Upper lobe of left lung (tissue), 4 donors: ENCODE measurements around the gene ARHGEF26.

Experiments
- EP300 ChIP-seq, 4 donors: sonication (generic); formaldehyde crosslinking; IDR thresholded peaks; one replicate each; pipeline ENCODE4 v1.5.1; 2017; ENCODE audit warnings: antibody characterized with exemption in 4 of 4, control low read depth in 2 of 4
- POLR2A ChIP-seq, 4 donors: fragments of 450-650 bp; IDR thresholded peaks; one replicate each; pipeline ENCODE4 v1.5.1; 2016 to 2017; ENCODE audit warnings: antibody characterized with exemption in 4 of 4, mild to moderate bottlenecking in 2 of 4
- TF ChIP-seq, protein P1 (sequence below), 6 experiments: fragments of 450-650 bp in 4 of 6; fragments of 200-600 bp in 2 of 6; sonication (generic) in 2 of 6; IDR thresholded peaks; one replicate each; pipeline ENCODE4 v1.5.1; 2016 to 2019; ENCODE audit warnings: antibody characterized with exemption in 6 of 6

DNA sequence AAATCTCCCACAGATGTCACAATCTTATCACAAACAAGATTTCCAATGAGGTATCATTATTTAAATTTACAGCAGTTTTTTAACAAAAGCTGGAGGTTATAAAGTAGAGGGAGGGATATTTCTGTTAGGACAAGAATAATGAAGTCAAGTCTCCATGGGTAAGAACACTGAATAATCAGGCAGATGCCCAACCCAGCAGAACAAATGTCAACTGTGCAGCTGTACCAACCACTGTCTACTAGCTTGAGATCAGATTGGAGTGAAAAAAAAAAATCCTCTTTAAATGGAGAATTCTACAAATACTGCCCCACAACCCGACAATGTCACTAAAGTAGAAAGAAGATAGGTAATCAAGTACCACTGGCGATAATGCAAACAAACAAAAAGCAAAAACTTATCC, 172.8 kb downstream of the ARHGEF26 start:
- TF ChIP-seq POLR2A (IDR thresholded peaks at IDR 0.05): no peak
- TF ChIP-seq, protein P1, sequence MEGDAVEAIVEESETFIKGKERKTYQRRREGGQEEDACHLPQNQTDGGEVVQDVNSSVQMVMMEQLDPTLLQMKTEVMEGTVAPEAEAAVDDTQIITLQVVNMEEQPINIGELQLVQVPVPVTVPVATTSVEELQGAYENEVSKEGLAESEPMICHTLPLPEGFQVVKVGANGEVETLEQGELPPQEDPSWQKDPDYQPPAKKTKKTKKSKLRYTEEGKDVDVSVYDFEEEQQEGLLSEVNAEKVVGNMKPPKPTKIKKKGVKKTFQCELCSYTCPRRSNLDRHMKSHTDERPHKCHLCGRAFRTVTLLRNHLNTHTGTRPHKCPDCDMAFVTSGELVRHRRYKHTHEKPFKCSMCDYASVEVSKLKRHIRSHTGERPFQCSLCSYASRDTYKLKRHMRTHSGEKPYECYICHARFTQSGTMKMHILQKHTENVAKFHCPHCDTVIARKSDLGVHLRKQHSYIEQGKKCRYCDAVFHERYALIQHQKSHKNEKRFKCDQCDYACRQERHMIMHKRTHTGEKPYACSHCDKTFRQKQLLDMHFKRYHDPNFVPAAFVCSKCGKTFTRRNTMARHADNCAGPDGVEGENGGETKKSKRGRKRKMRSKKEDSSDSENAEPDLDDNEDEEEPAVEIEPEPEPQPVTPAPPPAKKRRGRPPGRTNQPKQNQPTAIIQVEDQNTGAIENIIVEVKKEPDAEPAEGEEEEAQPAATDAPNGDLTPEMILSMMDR (IDR thresholded peaks at IDR 0.05): no peak
- no peak for TF ChIP-seq EP300 (IDR thresholded peaks at IDR 0.05)
